NCI-H2196 treated with DMSO at 0.1 percent for 48 hours (cell line): Measurements from ENCODE around the gene SNTG2.
"Not testable (repeated sequence)": the region's sequence is repeated elsewhere in the genome, so short reads cannot be mapped to it uniquely, and the experiment has no call there.

Source experiments
- DNase-seq: peaks from one replicate; lab custom pipeline; 2025; ENCODE audit not compliant: unreplicated experiment; lab: John Stamatoyannopoulos, UW

Gene SNTG2

GRCh38 chr2:1088192-1088860, 137.7 kb downstream of the SNTG2 start:
- DNase-seq = no peak

- no peak for DNase-seq
Observed at GRCh38 chr2:1088940-1089339, 138.3 kb downstream of the SNTG2 start.

- no peak for DNase-seq
Observed at GRCh38 chr2:1091895-1092585, 141.4 kb downstream of the SNTG2 start.

- not testable (repeated sequence) for DNase-seq
Observed at GRCh38 chr2:1093668-1094067, 143.0 kb downstream of the SNTG2 start.

- no peak for DNase-seq
Observed at GRCh38 chr2:1097101-1097500, 146.5 kb downstream of the SNTG2 start.

GRCh38 chr2:1099418-1099817, 148.8 kb downstream of the SNTG2 start:
- no peak for DNase-seq

GRCh38 chr2:1101011-1101782, 150.5 kb downstream of the SNTG2 start:
- no peak for DNase-seq

GRCh38 chr2:1101982-1102590, 151.4 kb downstream of the SNTG2 start:
- DNase-seq = no peak

- DNase-seq = no peak
Observed at GRCh38 chr2:1104364-1104763, 153.7 kb downstream of the SNTG2 start.

- DNase-seq = not testable (repeated sequence)
Observed at GRCh38 chr2:1106344-1106743, 155.7 kb downstream of the SNTG2 start.

GRCh38 chr2:1115843-1116539, 165.3 kb downstream of the SNTG2 start:
- no peak for DNase-seq

GRCh38 chr2:1117569-1117968, 166.9 kb downstream of the SNTG2 start:
- no peak for DNase-seq

GRCh38 chr2:1125217-1125616, 174.6 kb downstream of the SNTG2 start:
- no peak for DNase-seq

- DNase-seq = no peak
Observed at GRCh38 chr2:1125633-1126370, 175.2 kb downstream of the SNTG2 start.

- DNase-seq = no peak
Observed at GRCh38 chr2:1129982-1130381, 179.3 kb downstream of the SNTG2 start.

- no peak for DNase-seq
Observed at GRCh38 chr2:1130922-1131321, 180.3 kb downstream of the SNTG2 start.

- no peak for DNase-seq
Observed at GRCh38 chr2:1132328-1132969, 181.8 kb downstream of the SNTG2 start.

- DNase-seq = not testable (repeated sequence)
Observed at GRCh38 chr2:1133896-1134295, 183.2 kb downstream of the SNTG2 start.

GRCh38 chr2:1134629-1135028, 184.0 kb downstream of the SNTG2 start:
- DNase-seq = no peak

- DNase-seq = no peak
Observed at GRCh38 chr2:1136067-1136466, 185.4 kb downstream of the SNTG2 start.
